GM12874 (cell line): ENCODE data around the gene AGAP1.

Experiments used
- CTCF ChIP-seq: IDR thresholded peaks from 2 replicates; pipeline ENCODE4 v1.5.1; 2011; ENCODE audit warnings: low read depth, mild to moderate bottlenecking, control low read depth, low read length, moderate library complexity; ENCODE audit not compliant: insufficient read depth

Gene AGAP1

GRCh38 chr2:235539773-235540172, 45.9 kb downstream of the AGAP1 start:
- TF ChIP-seq CTCF = no peak

GRCh38 chr2:235541016-235541415, 47.2 kb downstream of the AGAP1 start:
- no peak for TF ChIP-seq CTCF

- no peak for TF ChIP-seq CTCF
These were observed 48.2 kb downstream of the AGAP1 start for GRCh38 chr2:235541838-235542549.

GRCh38 chr2:235542733-235543127, 48.9 kb downstream of the AGAP1 start:
- no peak for TF ChIP-seq CTCF

- no peak for TF ChIP-seq CTCF
These were observed 49.4 kb downstream of the AGAP1 start for GRCh38 chr2:235543128-235543750.

GRCh38 chr2:235543851-235544688, 50.2 kb downstream of the AGAP1 start:
- TF ChIP-seq CTCF = no peak

- TF ChIP-seq CTCF = no peak
These were observed 50.8 kb downstream of the AGAP1 start for GRCh38 chr2:235544689-235544969.
